ENCODE data around the gene FBXL16. TPM values are rescaled to one million over a fixed set of nuclear protein-coding genes. Genes with fewer than 3 reads are reported as not detected.

FBXL16 gene
- total RNA-seq, 1 donor from 2014 or later: not detected

- Histone ChIP-seq H3K4me1 (ENCODE audit: control insufficient read depth in 3 of 3, insufficient read depth in 3 of 3, low read length in 3 of 3) (peaks cover 50 to 75% (median 52%) of the 10 kb centered on the region in 3 donors), H3K4me3 (ENCODE audit: low read length in 3 of 3) (peak overlapping the region; percentile 59 to 87 (median 81))
These were observed 22.1 kb downstream of the FBXL16 start for GRCh38 chr16:683396-684070.

GRCh38 chr16:682493-683395, 22.9 kb downstream of the FBXL16 start:
- H3K27me3 ChIP-seq (ENCODE audit: control insufficient read depth in 3 of 3, insufficient read depth in 3 of 3, low read length in 3 of 3): no peaks in the 10 kb centered on the region
- peaks cover 48 to 69% (median 50%) of the 10 kb centered on the region in 3 donors for H3K4me1 ChIP-seq (ENCODE audit: control insufficient read depth in 3 of 3, insufficient read depth in 3 of 3, low read length in 3 of 3)
- H3K27ac ChIP-seq (ENCODE audit: low read depth, low read length): no peak overlapping the region
- H3K36me3 ChIP-seq (ENCODE audit: control insufficient read depth in 3 of 3, insufficient read depth in 3 of 3, low read length in 3 of 3): peaks cover 21 to 35% (median 26%) of the 10 kb centered on the region in 3 donors
- peak overlapping the region in 2 of 3 donors; percentile 81 to 87 for H3K4me3 ChIP-seq (ENCODE audit: low read length in 3 of 3)
- H3K9me3 ChIP-seq (ENCODE audit: control insufficient read depth in 3 of 3, low read length in 3 of 3): no peaks in the 10 kb centered on the region
- peak overlapping the region in 1 of 3 donors; percentile 79 for H3K9ac ChIP-seq (ENCODE audit: low read depth in 1 of 3, low read length in 3 of 3)

More at GRCh38 chr16:683396-684070, 22.1 kb downstream of the FBXL16 start:
- Histone ChIP-seq H3K36me3 (ENCODE audit: control insufficient read depth in 3 of 3, insufficient read depth in 3 of 3, low read length in 3 of 3) (peaks cover 22 to 37% (median 26%) of the 10 kb centered on the region in 3 donors), H3K27ac (ENCODE audit: low read depth, low read length) (no peak overlapping the region), H3K27me3 (ENCODE audit: control insufficient read depth in 3 of 3, insufficient read depth in 3 of 3, low read length in 3 of 3) (no peaks in the 10 kb centered on the region), H3K9ac (ENCODE audit: low read depth in 1 of 3, low read length in 3 of 3) (peak overlapping the region; percentile 33 to 79 (median 62)), H3K9me3 (ENCODE audit: control insufficient read depth in 3 of 3, low read length in 3 of 3) (no peaks in the 10 kb centered on the region)

DNA sequence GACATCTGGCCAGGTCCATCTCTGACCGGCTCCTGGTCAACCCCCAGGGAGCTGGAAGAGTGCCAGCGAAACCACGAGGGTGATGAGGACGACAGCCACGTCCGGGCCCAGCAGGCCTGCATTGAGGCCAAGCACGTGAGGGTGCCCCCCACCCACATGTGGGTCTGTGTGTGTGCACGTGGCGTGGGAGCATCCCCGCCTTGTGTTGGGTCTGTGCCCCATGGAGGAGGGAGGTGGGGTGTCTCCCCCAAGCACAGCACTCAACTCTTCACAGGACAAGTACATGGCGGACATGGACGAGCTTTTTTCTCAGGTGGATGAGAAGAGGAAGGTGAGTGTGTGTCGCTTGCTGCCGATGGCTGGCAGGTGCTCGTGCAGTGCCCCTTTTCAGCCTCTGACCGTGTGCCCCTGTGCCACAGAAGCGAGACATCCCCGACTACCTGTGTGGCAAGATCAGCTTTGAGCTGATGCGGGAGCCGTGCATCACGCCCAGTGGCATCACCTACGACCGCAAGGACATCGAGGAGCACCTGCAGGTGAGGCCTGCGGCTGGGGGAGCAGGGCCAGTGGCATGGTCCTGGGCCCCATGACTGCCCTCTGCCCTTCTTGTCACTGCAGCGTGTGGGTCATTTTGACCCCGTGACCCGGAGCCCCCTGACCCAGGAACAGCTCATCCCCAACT, 23.7 kb downstream of the FBXL16 start:
- Histone ChIP-seq H3K27me3 (ENCODE audit: control insufficient read depth in 3 of 3, insufficient read depth in 3 of 3, low read length in 3 of 3) (peaks cover 0 to 4% (median 0%) of the 10 kb centered on the region in 3 donors), H3K9ac (ENCODE audit: low read depth in 1 of 3, low read length in 3 of 3) (peak overlapping the region in 1 of 3 donors; percentile 93), H3K27ac (ENCODE audit: low read depth, low read length) (no peak overlapping the region), H3K36me3 (ENCODE audit: control insufficient read depth in 3 of 3, insufficient read depth in 3 of 3, low read length in 3 of 3) (peaks cover 16 to 27% (median 26%) of the 10 kb centered on the region in 3 donors), H3K9me3 (ENCODE audit: control insufficient read depth in 3 of 3, low read length in 3 of 3) (no peaks in the 10 kb centered on the region), H3K4me1 (ENCODE audit: control insufficient read depth in 3 of 3, insufficient read depth in 3 of 3, low read length in 3 of 3) (peaks cover 48 to 60% (median 50%) of the 10 kb centered on the region in 3 donors), H3K4me3 (ENCODE audit: low read length in 3 of 3) (peak overlapping the region; percentile 10 to 86 (median 85))

- Histone ChIP-seq H3K9me3 (ENCODE audit: control insufficient read depth in 3 of 3, low read length in 3 of 3) (no peaks in the 10 kb centered on the region), H3K4me1 (ENCODE audit: control insufficient read depth in 3 of 3, insufficient read depth in 3 of 3, low read length in 3 of 3) (peaks cover 47 to 55% (median 50%) of the 10 kb centered on the region in 3 donors), H3K27me3 (ENCODE audit: control insufficient read depth in 3 of 3, insufficient read depth in 3 of 3, low read length in 3 of 3) (peaks cover 0 to 7% (median 0%) of the 10 kb centered on the region in 3 donors), H3K36me3 (ENCODE audit: control insufficient read depth in 3 of 3, insufficient read depth in 3 of 3, low read length in 3 of 3) (peaks cover 16 to 23% (median 22%) of the 10 kb centered on the region in 3 donors), H3K27ac (ENCODE audit: low read depth, low read length) (peak overlapping the region; percentile 79), H3K9ac (ENCODE audit: low read depth in 1 of 3, low read length in 3 of 3) (peak overlapping the region; percentile 86 to 93 (median 88)), H3K4me3 (ENCODE audit: low read length in 3 of 3) (peak overlapping the region; percentile 81 to 86 (median 85))
These were observed 24.4 kb downstream of the FBXL16 start for GRCh38 chr16:680967-681745.

DNA sequence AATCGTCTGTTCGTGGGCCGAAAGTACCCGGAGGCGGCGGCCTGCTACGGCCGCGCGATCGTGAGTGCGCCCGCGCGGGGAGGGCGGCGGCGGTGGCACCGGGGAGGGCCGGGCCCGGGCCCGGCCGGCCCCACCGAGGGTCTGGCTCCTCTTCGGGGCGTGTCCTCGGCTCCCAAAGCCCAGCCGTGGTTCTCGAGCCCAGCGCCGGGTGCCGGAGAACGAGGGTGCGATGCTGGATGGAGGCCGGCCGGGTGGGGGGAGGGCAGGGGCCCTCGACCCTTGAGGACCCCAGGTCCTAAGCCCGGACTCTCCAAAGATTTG, 25.0 kb downstream of the FBXL16 start:
- H3K9ac ChIP-seq (ENCODE audit: low read depth in 1 of 3, low read length in 3 of 3): peak overlapping the region; percentile 86 to 93 (median 88)
- H3K27me3 ChIP-seq (ENCODE audit: control insufficient read depth in 3 of 3, insufficient read depth in 3 of 3, low read length in 3 of 3): peaks cover 0 to 9% (median 0%) of the 10 kb centered on the region in 3 donors
- H3K4me3 ChIP-seq (ENCODE audit: low read length in 3 of 3): peak overlapping the region; percentile 81 to 86 (median 85)
- H3K27ac ChIP-seq (ENCODE audit: low read depth, low read length): peak overlapping the region; percentile 79
- no peaks in the 10 kb centered on the region for H3K9me3 ChIP-seq (ENCODE audit: control insufficient read depth in 3 of 3, low read length in 3 of 3)
- peaks cover 16 to 23% (median 22%) of the 10 kb centered on the region in 3 donors for H3K36me3 ChIP-seq (ENCODE audit: control insufficient read depth in 3 of 3, insufficient read depth in 3 of 3, low read length in 3 of 3)
- H3K4me1 ChIP-seq (ENCODE audit: control insufficient read depth in 3 of 3, insufficient read depth in 3 of 3, low read length in 3 of 3): peaks cover 43 to 52% (median 50%) of the 10 kb centered on the region in 3 donors

DNA sequence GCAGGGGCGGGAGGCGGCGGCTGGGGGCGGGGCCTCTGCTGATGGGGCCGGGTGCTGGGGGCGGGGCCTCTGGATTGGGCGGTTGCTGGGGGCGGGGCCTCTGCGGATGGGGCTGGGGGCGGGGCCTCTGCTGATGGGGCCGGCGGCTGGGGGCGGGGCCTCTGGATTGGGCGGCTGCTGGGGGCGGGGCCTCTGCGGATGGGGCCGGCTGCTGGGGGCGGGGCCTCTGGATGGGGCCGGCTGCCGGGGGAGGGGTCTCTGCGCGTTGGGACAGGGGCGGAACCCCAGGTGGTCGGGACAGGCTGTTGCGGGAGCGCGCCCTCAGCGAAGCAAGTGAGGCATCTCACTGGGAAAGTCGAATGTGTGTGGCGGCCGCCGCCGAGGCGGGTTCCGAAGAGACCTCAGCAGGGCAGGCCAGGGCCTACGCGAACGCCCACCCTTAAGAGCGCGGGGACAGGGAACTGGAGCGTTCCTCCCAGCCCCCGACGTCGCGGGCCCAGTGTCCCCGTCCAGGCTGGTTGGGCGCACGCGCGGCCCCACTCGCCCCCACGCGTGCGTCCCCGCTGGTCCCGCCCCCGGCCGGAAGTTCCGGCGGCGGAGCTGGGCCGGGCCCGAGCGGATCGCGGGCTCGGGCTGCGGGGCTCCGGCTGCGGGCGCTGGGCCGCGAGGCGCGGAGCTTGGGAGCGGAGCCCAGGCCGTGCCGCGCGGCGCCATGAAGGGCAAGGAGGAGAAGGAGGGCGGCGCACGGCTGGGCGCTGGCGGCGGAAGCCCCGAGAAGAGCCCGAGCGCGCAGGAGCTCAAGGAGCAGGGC, 25.6 kb downstream of the FBXL16 start, which contains the start of gene STUB1:
Gene STUB1, plus strand, starts transcription at position 597 of the 811 bp plus-strand sequence. Its CDS starts 116 bp downstream, at position 713.
- Histone ChIP-seq H3K27ac (ENCODE audit: low read depth, low read length) (peak within 1 kb of the TSS; percentile 79), H3K4me3 (ENCODE audit: low read length in 3 of 3) (peak within 1 kb of the TSS; percentile 81 to 86 (median 85)), H3K27me3 (ENCODE audit: control insufficient read depth in 3 of 3, insufficient read depth in 3 of 3, low read length in 3 of 3) (peaks cover 0 to 13% (median 3%) of the 10 kb centered on the region in 3 donors), H3K4me1 (ENCODE audit: control insufficient read depth in 3 of 3, insufficient read depth in 3 of 3, low read length in 3 of 3) (peaks cover 43 to 51% (median 48%) of the 10 kb centered on the region in 3 donors), H3K36me3 (ENCODE audit: control insufficient read depth in 3 of 3, insufficient read depth in 3 of 3, low read length in 3 of 3) (peaks cover 16 to 19% (median 18%) of the 10 kb centered on the region in 3 donors), H3K9me3 (ENCODE audit: control insufficient read depth in 3 of 3, low read length in 3 of 3) (no peaks in the 10 kb centered on the region), H3K9ac (ENCODE audit: low read depth in 1 of 3, low read length in 3 of 3) (peak within 1 kb of the TSS; percentile 86 to 93 (median 88))

DNA sequence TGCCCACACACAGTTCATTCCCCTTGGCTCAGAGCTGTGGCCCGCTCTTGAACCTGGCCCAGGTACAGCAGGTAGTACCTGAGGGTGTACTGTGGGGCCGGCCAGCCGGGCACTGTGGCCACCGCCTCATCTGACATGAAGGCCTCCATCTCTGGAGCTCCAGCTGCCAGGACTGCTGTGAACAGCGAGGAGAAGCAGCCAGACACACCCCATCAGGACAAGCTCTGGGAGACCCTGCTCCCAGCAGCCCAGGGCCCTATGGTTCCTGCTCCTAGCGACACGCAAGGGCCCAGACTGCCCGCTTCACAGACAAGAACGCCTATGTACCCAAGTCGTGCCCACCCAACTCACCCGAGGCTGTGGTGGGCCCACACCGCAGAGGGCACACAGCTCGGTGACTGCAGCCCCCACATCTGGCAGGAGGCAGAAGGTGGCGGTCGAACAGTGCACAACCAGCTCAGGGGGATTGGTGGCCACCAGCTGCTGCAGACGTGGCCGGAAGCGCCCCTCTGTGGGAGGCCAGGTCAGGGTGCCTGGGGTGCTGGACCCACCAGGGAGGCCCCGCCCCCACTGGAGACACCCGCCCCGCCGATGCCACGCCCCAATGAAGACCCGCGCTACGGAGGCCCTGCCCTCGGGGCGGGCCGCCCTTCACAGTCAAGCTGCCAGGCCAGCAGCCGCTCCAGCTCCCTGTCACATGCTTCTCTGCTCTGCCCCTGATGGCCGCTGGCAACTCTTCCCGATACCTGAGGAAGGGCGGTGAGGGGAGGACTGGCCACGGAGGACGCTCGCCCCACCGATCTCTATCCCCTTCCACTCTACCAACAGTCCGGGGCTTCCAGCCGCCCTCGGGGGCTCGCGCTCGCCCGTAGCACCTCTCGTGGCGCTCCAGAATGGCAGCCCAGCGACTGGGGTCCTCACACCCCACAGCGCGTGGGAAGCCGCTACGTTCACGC, 26.5 kb downstream of the FBXL16 start:
- Histone ChIP-seq H3K9ac (ENCODE audit: low read depth in 1 of 3, low read length in 3 of 3) (peak overlapping the region; percentile 51 to 75 (median 56)), H3K4me1 (ENCODE audit: control insufficient read depth in 3 of 3, insufficient read depth in 3 of 3, low read length in 3 of 3) (peaks cover 37 to 48% (median 46%) of the 10 kb centered on the region in 3 donors), H3K9me3 (ENCODE audit: control insufficient read depth in 3 of 3, low read length in 3 of 3) (no peaks in the 10 kb centered on the region), H3K27ac (ENCODE audit: low read depth, low read length) (peak overlapping the region; percentile 71), H3K4me3 (ENCODE audit: low read length in 3 of 3) (peak overlapping the region; percentile 63 to 70 (median 69)), H3K36me3 (ENCODE audit: control insufficient read depth in 3 of 3, insufficient read depth in 3 of 3, low read length in 3 of 3) (peaks cover 16 to 19% (median 18%) of the 10 kb centered on the region in 3 donors), H3K27me3 (ENCODE audit: control insufficient read depth in 3 of 3, insufficient read depth in 3 of 3, low read length in 3 of 3) (peaks cover 0 to 16% (median 7%) of the 10 kb centered on the region in 3 donors)

All from skeletal muscle tissue (tissue), 4 donors.